GM19463 (cell line): ENCODE data around the gene CACNA2D3.

Experiments used
- ATAC-seq: cut with Tn5 transposase; IDR thresholded peaks from one replicate; pipeline ENCODE4 v1.9.1; 2021; ENCODE audit warnings: mild to moderate bottlenecking, moderate library complexity; ENCODE audit not compliant: unreplicated experiment

Gene CACNA2D3

DNA sequence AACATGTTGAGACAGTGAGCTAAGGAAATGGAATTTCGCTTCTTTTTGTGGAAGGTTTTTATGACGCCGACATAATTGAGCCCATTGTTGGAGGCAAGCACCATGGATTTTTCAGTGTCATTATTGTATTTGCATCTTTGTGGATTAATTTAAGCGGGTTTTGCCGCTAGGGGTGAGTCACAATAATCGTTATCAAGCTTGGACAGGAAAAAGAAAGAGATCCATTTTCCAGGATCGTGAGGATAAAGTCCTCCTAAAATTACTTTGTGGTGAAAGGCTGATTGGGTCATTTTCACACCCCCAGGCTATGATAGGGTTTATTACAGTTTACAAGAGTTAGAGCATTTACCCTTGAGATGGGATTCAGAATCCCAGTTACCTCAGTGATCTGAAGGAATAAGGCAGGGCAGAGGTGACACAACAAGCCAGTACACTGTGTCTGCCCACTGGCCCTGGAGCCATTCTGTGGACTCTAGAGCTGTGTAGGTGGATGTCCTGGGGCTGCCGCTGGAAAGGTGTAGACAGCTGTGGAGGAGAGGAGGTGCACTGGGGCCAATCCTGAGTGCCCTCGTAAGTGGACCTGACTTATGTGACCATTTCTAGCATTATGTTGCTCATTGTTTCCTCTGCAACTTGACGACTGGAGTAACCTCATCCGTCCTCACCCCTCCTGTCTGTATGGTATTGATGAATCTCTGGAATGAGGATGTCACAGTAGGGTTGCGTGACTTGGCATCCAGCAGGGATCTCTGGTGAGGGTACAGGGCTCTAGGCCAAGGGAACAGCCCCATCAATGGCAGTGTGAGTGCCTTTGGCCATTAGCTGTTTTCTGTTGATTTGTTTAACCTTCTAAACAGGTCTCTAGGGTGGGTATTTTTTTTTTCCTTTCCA, 435.4 kb downstream of the CACNA2D3 start:
- ATAC-seq, result no peak

DNA sequence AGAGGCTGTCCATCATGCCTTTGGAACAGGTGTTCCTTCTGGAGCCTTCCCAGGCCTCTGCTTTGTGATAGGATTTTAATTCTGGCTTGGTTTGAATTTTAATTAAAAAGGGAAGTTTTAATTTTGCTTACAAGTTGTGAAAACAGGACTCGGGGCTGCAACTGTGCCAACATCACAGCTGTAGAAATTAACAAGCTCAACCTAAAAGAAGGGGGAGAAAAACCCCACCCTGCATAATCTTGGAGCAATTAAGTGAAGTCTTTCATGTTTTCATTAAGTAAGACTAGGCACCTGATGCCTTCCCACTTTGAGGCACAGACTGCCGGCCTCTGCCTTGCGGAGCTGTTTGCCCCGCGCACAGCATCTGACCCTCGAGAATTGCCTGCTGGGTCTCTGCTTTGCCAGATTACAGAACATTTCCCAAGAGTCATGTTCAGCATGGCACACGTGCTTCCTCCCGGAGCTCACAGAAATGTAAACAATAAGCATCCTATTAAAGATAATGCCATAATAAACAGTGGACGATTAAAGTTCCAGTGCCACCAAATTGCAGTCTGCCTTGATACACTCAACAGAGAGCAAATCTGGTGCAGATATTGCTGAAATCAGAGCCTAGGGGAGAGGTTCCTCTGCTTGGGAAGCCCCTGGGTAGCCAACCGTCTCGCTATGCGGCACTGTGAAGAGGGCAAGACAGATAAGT, 441.3 kb downstream of the CACNA2D3 start:
- no peak for ATAC-seq

DNA sequence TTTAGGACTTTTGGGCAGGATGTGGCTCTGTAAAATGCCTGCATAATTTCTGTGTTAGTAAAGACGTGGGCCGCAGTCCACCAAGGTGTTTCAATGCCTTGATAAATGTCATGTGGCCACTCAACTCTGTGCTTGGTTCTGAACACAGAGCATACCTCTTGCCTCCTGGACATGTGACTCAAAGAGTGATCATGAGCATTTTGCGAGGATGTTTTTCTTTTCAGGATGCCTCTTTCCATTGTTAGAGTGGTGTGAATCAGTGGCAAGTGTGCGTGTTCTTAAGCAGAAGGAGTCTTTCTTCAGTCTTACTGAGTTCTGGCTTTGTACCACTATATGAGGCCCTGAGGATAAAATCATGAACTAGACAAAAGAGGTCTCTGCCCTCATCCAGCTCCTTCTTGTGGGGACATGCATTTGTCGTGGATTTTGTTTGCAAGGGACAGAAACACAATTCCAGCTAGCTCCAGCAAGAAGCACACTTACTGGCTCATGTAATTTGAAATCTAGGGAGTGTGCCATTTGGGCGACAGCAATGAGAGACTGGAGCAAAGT, 442.1 kb downstream of the CACNA2D3 start:
- no peak for ATAC-seq

DNA sequence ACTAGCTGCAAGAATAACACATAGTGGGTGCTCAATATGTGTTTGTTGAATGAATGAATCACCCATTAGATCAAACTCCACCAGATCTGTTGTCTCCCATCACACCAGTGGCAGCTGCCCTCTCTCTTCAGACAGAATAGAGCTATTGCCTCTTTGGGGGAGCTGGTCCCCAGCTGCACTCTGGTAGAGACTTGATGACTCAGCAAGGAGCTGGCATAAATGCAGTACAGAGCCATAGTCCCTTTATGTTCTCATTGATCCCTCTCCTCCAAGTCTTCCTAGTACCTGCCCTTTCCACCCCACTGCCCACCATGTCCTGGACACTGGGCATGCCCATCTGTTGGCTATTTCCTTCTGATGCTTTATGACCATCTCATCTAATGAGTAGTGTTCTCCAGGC, 443.6 kb downstream of the CACNA2D3 start:
- ATAC-seq, result no peak

DNA sequence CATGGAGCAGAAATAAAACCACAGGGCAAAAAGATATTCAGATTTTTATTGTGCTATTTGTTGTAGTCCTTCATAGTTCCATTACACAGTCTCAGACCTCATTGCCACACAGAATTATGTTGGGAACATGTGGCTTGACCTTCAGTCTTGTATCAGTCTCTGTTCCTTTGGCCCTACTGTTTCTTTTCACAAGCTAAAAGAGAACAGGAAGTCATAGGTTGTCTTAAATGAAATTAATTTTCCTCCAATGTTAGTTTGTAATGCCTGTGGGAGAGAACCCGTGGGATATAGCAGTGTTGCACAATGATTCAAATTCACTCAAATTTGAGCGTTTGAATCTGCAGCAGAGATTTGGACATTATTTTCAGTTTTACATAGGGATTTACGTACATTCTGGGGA, 445.6 kb downstream of the CACNA2D3 start:
- no peak for ATAC-seq

DNA sequence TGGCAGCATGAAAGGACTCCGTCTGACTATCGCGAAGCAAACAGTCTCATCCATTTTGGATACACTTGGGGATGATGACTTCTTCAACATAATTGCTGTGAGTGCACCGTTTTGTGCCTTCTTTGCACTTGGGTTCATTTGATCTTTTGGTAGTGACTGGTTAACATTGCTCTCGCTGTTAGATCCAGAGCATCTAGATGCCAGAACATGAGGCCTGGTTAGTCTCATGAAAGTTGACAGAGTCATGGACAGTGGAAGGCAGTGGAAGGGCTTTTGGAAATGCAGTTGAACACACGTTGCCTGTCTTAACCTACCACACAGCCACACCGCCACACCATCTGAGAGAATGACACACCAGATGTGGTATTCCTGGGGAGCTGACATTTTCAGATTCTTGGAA, 447.7 kb downstream of the CACNA2D3 start:
- ATAC-seq, result no peak

DNA sequence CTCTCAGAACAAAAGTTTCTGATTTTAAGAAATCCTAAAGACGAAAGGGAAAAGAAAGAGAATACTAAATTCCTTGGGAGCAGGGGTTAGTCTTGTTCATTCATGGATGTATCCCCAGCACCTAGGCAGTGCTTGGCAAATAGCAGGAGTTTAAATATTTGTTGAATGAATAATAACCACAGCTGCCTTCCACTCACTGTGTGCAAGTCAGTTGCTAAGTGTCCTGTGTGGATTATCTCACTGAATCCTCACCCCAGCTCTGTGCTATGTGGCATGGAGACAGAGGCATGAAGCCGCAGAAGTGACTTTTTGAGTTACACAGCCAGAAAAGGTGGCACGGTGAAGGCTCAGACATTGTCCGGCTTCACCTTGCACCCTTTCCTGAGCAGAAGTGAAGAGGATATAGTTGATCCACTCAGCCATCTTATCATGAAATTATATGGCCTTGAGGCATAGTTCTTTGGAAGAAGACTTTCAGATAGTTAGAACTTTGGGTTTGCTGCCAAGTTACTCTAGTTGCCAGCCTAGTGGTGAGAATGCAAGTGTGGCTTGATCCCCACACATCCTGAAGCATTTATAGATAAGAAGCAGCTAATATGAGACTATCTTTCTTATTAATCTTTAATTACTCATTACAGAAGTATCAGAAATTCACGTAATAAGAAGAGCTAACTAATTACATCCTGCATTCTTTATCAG, 450.0 kb downstream of the CACNA2D3 start:
- ATAC-seq, result no peak

DNA sequence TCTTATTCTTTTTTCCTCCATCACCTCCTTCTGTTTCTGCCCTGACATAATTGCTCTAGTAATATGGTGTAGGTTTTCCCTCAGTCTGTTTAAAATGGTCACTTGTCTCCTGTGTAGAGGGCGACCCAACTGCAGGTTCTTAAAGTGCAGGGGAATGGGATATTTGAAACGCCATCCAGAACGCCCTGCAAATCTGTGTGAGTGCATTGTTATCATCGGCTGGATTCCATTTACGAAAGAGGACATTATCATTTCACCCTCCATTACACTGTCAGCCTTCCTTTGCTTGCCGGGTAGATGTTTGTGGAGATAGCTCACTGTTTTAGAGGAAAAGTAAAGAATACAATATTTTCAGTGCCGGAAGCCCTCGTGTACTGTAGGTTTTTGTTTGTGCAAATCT, 451.5 kb downstream of the CACNA2D3 start:
- no peak for ATAC-seq

DNA sequence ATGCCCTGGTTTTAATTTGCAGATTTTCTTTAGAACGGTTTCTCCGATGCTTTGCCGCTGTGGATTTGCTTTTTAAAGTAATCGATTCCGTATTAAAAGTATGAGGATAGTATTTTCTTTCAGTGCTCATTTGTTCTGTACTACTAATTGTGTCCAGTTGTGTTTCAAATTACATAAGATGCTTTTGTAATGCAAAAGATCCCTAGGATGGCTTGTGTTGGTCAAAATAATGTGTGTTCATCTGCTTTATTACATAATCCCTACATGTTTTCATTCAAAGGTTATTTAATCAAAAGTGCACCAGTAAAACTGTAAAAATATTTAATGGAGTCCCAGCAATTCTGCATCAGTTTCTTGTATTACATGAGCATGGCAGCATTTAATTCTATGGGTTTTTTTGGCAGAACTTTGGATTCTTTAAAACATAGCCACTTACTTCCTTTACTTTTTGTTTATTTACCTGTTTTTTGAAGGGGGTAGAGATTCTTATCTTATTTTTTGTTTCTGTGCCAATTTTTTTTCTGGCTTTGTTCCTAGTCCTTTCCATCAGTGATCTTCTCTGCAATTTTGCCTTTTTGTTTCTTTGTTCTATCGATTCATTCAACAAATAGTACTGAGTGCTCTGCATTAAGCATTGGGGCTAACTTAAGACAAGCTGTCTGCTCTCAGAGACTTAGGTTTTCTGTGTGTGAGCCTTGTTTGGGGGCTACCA, 452.7 kb downstream of the CACNA2D3 start:
- ATAC-seq, result no peak

DNA sequence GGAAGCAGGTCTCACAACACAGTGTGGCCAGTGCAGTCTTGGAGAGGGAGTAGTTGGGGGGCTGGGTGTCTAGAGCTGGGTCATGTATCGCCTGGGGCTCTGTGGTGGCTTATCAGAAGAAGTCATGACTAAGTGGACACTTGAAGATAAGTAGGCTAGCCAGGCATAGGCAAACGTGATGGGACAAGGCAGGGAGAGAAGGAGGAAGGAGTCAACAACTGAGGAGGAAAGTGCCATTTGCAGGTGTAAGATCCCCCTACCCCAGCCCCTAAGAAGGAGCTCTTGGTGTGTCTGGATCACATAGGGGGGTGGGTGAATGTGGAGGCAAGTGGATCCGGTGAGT, 453.2 kb downstream of the CACNA2D3 start:
- no peak for ATAC-seq

DNA sequence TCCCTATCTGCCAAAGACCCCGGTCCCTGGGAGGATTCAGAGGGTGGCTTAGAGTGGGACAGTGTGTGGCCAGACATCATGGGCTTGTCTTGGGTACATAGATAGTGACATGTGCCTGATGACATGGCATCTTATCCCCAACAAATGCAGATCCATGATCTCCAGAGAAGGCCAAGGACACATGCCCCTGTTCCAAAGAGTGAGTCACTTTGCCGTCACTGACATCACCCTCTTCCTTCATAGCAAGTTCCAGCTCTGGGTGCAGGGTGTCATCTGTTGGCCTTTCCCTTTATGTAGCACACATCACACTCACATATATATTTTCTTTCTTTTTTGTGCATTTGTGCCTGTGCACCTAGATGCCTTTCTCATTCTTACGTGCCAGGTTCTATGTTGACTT, 455.0 kb downstream of the CACNA2D3 start:
- ATAC-seq, result no peak

DNA sequence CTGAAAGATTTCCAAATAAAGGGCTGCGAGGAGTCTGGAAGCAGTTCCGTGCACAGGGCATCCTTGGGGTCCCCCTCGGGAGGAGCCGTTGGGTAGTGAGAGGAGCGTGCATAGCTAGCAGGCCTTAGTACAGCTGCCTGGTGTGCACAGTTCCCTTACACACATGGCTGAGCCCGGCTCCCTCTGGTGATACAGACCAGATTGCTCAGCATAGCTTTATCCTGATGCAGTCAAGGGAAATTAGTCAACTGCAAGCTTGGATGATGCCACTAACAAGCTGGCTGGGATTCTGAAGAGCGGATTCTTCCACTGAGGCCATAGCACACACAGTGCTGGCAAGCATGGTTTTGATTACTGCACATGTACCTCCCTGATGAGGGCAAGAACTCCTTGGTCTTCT, 456.1 kb downstream of the CACNA2D3 start:
- no peak for ATAC-seq

DNA sequence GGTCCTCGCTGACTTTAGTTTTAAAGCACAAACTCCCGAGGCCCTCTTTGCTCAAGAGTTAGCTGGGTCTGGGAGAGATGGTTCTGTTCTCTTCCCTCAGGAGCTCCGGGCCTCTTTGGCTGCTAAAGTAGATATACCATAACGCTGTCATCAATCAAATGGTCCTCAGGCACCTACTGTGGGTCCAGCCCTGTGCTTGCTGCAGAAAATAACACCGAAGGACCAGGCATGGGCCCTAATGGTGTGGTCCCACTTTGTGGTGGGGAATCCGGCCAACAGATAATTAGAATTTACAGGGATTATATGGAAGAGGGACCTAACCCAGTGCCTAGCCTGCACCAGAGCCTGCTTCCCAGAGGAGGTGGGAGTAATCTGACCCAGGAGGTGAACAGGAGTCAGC, 458.1 kb downstream of the CACNA2D3 start:
- no peak for ATAC-seq

DNA sequence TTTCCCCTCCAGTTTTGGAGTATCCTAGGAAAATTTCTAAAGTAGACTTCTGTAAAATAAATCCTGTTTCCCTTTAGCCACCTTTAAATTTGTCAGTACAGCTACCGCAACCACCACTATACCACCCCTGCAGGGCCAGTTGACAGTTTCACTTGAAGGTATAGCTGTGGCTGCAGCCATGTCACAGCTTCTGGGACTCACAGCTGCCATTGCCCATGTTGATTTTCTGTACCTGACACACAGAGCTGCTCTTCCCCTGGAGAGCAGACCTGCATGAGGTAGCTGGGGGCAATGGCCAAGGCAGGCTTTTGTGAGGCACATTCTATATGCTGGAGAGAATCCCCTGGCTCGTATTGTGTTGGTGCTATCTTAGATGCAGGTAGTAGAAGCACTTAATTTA, 460.1 kb downstream of the CACNA2D3 start:
- ATAC-seq, result no peak

DNA sequence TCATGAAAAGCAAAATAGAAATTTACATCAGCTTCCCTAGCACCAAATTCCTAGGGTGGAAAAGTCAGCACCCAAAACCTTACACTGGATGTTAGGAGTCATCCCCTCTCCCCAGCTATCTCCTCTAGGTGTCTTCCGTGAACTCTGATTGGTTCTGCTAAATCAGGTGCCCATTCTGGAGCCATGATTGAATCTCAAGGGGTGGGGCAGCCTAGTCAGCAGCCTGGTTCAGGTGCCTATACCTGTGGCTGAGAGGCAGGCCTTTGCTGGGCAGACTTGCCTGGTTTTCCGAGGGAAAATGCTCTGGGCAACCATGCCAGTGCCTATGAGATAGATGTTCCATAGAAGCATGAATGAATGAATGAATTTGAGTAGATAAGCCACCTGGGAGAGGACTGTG, 468.8 kb downstream of the CACNA2D3 start:
- ATAC-seq, result no peak

DNA sequence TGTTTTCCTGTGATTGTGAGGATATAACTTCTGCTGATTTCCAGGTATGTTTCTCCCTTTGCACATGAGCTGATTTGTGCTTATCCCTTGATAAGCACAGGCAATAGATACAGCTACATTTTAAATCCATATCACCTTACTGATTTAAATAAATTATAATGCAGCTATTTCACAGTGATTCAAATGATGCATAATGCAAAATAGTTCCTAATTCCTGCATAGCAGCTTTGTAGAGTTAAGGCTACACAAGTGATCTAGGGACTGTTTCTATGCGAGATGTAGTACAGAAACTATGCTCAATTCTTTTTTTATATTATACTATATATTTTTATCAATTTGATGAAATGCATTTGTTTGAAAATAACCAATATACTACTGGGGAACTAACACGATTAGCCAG, 471.3 kb downstream of the CACNA2D3 start:
- no peak for ATAC-seq

DNA sequence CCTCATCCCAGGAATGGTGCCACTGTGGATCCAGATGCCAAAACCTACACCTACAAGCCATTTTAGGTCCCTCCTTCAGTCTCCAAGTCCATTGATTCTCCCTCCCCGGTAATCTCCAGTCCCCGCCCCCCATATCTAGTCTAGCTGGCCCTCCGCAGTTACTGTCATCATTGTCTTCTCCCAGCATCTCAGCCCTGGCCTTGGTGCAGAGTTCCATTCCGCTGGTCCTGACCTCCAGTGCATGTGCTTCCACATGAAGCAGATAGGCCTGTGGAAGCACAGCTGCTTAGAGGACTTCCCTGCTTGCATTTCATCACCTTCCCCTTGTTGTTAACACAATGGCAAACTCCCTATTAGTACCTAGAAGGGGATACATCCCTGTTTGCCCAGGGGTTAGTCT, 473.7 kb downstream of the CACNA2D3 start:
- ATAC-seq, result no peak

DNA sequence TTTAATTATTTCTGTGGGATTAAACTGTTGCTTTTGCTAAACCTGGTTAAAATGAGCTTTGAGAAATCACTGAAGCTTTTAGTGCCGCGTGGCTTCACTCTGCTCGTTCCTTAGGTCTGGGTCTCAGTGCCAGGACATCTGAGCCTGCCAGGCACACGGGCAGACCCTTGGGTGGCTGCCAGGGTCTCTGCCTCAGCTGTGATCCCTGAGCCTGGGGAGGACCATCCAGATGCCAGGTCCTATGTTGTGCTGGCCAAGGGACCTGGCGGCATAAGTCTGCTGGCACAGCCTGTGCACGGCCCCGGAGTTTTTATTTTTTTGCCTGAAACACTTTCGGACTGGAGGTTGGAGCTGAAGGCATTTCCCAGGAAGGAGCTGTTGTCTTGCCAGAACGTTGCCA, 477.4 kb downstream of the CACNA2D3 start:
- ATAC-seq, result no peak

DNA sequence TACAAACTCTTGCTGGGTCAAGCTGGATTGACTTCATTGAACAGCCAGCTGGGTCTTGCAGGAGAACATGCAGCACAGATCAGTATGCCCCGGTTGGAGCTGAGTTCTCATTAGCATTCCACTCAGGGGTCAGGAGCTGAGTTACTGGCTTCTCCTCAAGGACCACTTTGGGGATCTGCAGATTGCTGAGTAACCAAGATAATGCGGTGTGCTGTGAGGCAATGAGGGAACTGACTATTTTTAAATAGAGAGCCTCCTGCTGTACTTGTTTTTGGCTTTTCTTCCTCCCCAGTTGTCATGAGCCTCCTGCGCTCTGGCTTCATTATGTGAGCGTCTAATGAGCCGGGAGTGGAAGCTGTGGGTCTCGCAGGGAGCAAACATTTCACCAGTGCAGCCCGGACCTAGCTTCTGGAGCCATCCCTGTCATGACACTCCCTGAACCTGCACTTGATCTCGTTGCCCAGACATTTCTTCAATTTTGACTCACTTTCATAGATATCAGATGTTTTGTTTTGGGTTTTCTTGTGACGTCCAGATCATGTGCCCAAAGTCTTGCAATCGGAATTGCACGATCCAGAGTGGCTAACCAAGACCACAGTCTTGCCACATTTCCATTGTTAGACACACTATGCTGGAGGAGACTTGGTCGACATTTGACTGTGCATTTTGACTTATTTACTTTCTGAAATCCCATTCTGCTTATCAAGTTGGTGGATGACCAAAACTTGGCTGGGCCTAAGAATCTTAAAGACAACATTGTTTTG, 478.3 kb downstream of the CACNA2D3 start:
- ATAC-seq, result no peak

DNA sequence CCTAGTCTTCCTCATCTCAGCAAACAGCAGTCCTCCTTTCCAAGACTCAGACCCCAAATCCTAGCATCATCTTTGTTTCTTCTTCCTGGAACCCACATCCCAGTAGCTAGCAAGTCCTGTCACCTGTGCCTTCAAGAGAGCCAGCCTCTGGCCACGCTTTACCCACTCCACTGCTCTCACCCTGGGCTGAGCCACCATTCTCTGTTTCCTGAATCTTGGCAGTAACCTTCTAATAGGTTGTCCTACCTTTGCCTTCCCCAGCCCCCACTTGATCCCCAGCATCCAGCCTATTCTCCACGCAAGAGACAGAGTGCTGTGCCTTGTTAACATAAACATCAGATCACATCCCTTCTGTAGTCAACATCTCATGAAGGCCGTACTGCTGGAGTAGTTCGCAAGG, 482.1 kb downstream of the CACNA2D3 start:
- ATAC-seq, result no peak
